ENCODE results near the gene NAP1L4.

- TF ChIP-seq CTCF (IDR thresholded peaks at IDR 0.05) (no peak), EZH2 (IDR thresholded peaks at IDR 0.05; ENCODE audit: borderline replicate concordance, insufficient read depth, low read depth, low read length, poor library complexity, severe bottlenecking) (no peak)
These were observed 26.5 kb upstream of the NAP1L4 start for GRCh38 chr11:3018596-3018995.

Data from B cell (primary cell).